Testis (tissue), 3 donors: ENCODE results near the gene MARK2. TPM values are rescaled to one million over a fixed set of nuclear protein-coding genes. Genes with fewer than 3 reads are reported as not detected.
A peak's percentile ranks its signal among the peaks of the same experiment; 100 is the strongest.

ENCODE experiments used
- DNase-seq: peaks from one replicate; pipeline ENCODE4 v3.0.0-alpha.2; 2019
- H3K27ac ChIP-seq, 2 donors: fragments of 200-600 bp; sonication (generic); one replicate each; pipeline ENCODE4 v1.5.1; 2019
- H3K27me3 ChIP-seq: fragments of 200-600 bp; sonication (generic); one replicate; pipeline ENCODE4 v1.5.1; 2019
- H3K36me3 ChIP-seq: fragments of 200-600 bp; sonication (generic); one replicate; pipeline ENCODE4 v1.5.1; 2017; ENCODE audit warnings: low read depth; ENCODE audit errors: missing control alignments
- H3K4me1 ChIP-seq: fragments of 200-600 bp; sonication (generic); one replicate; pipeline ENCODE4 v1.5.1; 2019
- H3K4me3 ChIP-seq, 2 donors: fragments of 200-600 bp; sonication (generic); one replicate each; pipeline ENCODE4 v1.5.1; 2017 to 2019
- H3K9me3 ChIP-seq: fragments of 200-600 bp; sonication (generic); one replicate; pipeline ENCODE4 v1.5.1; 2017
- POLR2A ChIP-seq: fragments of 450-650 bp; IDR thresholded peaks from one replicate; pipeline ENCODE4 v1.6.1; 2017; ENCODE audit warnings: antibody characterized with exemption, mild to moderate bottlenecking, moderate library complexity
- WGBS, 2 donors: methylation state at CpG; one replicate each; pipeline ENCODE4 v1.1.5; 2018; 5-methylcytosine and 5-hydroxymethylcytosine counted together
- intact Hi-C: fragments of 100-400 bp; cut with DNase I; formaldehyde crosslinking; loops from one replicate; pipeline ENCODE4 v1.15.1; 2023; ENCODE audit warnings: low total_unique reads
- polyA plus RNA-seq: library from polyadenylated mRNA; stranded (reverse); fragments of 350-450 nt; fragmentation: Illumina TruSeq; extraction: RNeasy Lipid Tissue Mini Kit (QIAGEN cat#74804); gene quantifications from one replicate; pipeline ENCODE4 v1.2.3, GENCODE V29; 2014; ENCODE audit warnings: low read depth, low replicate concordance; ENCODE audit not compliant: insufficient read depth
- total RNA-seq, 2 donors: library from RNA; depleted of rRNA; stranded (reverse); fragments of >200 nt; gene quantifications; one replicate each; pipeline ENCODE4 v1.2.3, GENCODE V29; 2016
- TF ChIP-seq, protein P1 (sequence below), 3 experiments: fragments of 450-650 bp in 2 of 3; fragments of 200-600 bp in 1 of 3; sonication (generic) in 1 of 3; IDR thresholded peaks; one replicate each; pipeline ENCODE4 v1.5.1; 2016 to 2019; ENCODE audit warnings: antibody characterized with exemption in 3 of 3, mild to moderate bottlenecking in 2 of 3, moderate library complexity in 1 of 3

The MARK2 gene
- total and polyA plus RNA-seq, 3 donors from 2014 or later, result 24.7 to 52.8 (median 51.7) TPM

DNA sequence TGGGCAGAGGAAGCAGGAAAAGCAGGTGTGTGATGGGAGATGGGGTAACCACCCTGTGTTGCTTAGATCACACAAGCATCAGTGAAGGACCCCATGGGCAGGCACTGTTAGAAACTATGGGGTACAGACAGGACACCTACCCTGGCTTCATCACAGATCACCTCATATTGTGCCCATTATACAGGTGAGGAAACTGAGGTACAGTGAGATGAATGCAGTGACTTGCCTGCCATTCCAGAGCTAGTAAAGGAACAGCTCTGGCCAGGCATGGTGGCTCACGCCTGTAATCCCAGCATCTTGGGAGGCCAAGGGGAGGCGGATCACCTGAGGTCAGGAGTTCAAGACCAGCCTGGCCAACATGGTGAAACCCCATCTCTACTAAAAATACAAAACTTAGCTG lies 5.9 kb upstream of the MARK2 start:
- no peak overlapping the region for H3K4me3 ChIP-seq
- H3K9me3 ChIP-seq, result no peaks in the 10 kb centered on the region
- no peaks in the 10 kb centered on the region for H3K36me3 ChIP-seq
- peaks cover 8% of the 10 kb centered on the region for H3K4me1 ChIP-seq
- H3K27ac ChIP-seq, result no peak overlapping the region
- intact Hi-C loops, result loop anchor here (10.0 kb wide), 1 partner anchor 322 kb away; no protein-coding TSS in a partner anchor
- TF ChIP-seq, protein P1, sequence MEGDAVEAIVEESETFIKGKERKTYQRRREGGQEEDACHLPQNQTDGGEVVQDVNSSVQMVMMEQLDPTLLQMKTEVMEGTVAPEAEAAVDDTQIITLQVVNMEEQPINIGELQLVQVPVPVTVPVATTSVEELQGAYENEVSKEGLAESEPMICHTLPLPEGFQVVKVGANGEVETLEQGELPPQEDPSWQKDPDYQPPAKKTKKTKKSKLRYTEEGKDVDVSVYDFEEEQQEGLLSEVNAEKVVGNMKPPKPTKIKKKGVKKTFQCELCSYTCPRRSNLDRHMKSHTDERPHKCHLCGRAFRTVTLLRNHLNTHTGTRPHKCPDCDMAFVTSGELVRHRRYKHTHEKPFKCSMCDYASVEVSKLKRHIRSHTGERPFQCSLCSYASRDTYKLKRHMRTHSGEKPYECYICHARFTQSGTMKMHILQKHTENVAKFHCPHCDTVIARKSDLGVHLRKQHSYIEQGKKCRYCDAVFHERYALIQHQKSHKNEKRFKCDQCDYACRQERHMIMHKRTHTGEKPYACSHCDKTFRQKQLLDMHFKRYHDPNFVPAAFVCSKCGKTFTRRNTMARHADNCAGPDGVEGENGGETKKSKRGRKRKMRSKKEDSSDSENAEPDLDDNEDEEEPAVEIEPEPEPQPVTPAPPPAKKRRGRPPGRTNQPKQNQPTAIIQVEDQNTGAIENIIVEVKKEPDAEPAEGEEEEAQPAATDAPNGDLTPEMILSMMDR (IDR thresholded peaks at IDR 0.05), result no peak
- TF ChIP-seq POLR2A, result no peak
- DNase-seq, result no peak
- H3K27me3 ChIP-seq, result no peaks in the 10 kb centered on the region
- WGBS, 2 donors, result 97 to 100% methylated on average over 2 of the region's 2 CpGs

DNA sequence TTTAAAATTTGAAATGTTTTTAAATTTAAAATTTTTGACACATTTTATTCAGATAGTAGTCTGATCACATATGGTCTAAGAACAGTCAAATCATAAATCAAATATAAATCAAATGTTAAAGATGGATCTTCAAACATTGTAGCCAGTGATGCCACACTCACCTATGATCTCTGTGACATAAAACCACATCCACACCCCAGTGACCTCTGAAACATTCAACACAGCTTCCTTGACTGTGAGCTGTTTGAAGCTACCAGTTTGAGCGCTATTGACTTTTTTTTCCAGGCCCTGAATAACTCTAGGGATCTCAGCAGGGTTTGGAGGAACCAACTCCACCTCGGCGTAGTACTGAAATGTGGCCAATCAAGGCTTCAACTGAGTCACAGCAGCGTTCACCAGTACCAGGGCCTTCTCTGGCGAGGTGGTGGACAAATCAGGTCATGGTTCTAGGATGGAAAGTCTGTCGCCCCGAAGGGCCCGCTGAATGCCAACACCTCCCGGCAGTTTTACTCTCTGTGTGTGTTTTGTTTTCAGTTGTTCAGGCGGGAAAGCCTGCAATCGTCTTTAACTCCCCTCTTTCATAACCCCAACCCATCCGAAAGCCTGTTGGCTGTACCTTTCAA lies 4.3 kb upstream of the MARK2 start:
- H3K36me3 ChIP-seq, result no peaks in the 10 kb centered on the region
- 91 to 92% methylated on average over 12 of the region's 12 CpGs for WGBS, 2 donors
- H3K4me1 ChIP-seq, result peaks cover 11% of the 10 kb centered on the region
- H3K27me3 ChIP-seq, result no peaks in the 10 kb centered on the region
- TF ChIP-seq POLR2A, result no peak
- TF ChIP-seq, protein P1 (IDR thresholded peaks at IDR 0.05), result no peak
- H3K4me3 ChIP-seq, result no peak overlapping the region
- H3K27ac ChIP-seq, result no peak overlapping the region
- no peaks in the 10 kb centered on the region for H3K9me3 ChIP-seq
- intact Hi-C loops, result loop anchor here (5.0 to 10.0 kb wide), 2 partner anchors 113 to 320 kb away; no protein-coding TSS in a partner anchor
- no peak for DNase-seq

DNA sequence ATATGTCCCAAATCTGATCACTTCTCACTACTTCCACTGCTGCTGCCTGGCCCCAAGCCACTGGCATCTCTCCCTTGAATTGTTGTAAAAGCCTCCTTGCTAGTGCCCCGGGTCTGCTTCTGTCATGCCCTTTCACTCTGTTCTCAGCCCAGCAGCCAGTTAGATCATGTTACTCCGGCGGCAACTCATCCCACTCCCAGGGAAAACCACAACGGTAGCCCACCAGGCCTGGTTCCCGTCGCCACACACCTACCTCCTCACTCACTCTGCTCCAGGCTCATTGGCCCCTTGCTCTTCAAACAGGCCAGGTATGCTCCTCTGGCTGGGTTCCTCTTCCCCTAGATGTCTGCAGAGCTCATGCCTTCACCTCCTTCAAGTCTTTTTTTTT lies 3.8 kb upstream of the MARK2 start:
- TF ChIP-seq, protein P1 (IDR thresholded peaks at IDR 0.05), result no peak
- TF ChIP-seq POLR2A, result no peak
- no peak for DNase-seq
- 78 to 83% methylated on average over 6 of the region's 6 CpGs for WGBS, 2 donors
- Histone ChIP-seq H3K27ac (no peak overlapping the region), H3K9me3 (no peaks in the 10 kb centered on the region), H3K27me3 (no peaks in the 10 kb centered on the region), H3K4me1 (peaks cover 12% of the 10 kb centered on the region), H3K4me3 (no peak overlapping the region), H3K36me3 (no peaks in the 10 kb centered on the region)
- intact Hi-C loops, result loop anchor here (5.0 to 10.0 kb wide), 2 partner anchors 112 to 320 kb away; no protein-coding TSS in a partner anchor

DNA sequence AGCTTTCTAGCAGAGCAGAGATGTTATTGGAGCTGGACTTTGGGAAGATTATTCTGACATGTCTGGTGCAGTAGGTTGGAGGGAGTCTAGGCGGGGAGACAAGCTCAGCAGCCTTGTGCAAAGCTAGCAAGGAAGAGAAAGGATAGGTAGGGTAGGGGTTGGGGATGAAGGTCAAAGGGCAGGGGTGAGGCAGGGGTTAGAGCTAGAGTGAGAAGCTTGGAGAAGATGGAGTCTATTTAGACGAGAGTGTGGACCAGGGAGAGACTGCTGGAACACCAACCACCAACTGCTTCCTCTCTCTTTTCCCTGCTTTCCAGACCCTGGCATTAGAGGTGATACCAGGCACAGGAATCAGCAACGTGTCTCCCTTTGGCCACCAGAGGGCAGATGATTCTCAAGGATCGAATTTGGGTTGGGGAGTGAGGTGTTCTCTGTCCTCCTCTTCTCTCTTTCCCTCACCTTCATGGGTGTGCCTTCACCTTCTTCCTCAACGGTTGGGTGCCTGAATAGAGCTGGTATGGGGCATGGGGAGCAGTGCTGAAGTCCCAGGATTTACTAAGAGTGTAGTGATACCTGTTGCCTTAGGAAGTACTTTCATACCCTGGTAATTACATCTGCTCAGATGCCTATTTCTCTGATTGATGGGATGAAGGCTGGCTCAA lies 1.8 kb upstream of the MARK2 start:
- Histone ChIP-seq H3K4me1 (peaks cover 23% of the 10 kb centered on the region), H3K9me3 (no peaks in the 10 kb centered on the region), H3K4me3 (no peak overlapping the region), H3K36me3 (no peaks in the 10 kb centered on the region), H3K27me3 (no peaks in the 10 kb centered on the region), H3K27ac (peak overlapping the region in 1 of 2 donors; percentile 26)
- intact Hi-C loops, result loop anchor here (5.0 to 10.0 kb wide), 2 partner anchors 110 to 318 kb away; no protein-coding TSS in a partner anchor
- WGBS, 2 donors, result 20 to 30% methylated on average over 5 of the region's 5 CpGs
- peak; percentile 90 for DNase-seq
- no peak for TF ChIP-seq POLR2A
- TF ChIP-seq, protein P1 (IDR thresholded peaks at IDR 0.05), result peak; percentile 85 to 96 (median 95)
